GM19455 (cell line): ENCODE measurements around the gene DOK6.

Experiments
- ATAC-seq: cut with Tn5 transposase; IDR thresholded peaks from one replicate; pipeline ENCODE4 v1.9.1; 2021; ENCODE audit not compliant: unreplicated experiment

The DOK6 gene

DNA sequence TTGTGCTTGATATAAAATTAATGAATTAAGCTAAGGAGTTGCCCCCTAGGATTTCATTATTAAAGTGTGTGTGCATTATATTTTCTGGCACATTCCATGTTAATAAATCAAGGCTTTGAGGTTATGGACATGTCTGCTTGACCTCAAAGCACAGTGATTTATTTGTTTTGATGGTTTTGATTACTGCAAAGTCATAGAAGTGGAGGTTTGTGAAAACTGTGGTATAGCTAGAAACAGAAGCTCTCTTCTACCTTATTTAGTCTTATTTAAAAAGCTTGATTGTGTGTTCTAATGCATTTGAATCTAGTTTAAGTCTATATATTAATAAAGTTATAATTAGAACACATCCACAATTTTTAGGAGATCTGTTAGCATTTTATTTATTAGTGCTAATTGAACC, 32.2 kb downstream of the DOK6 start:
- no peak for ATAC-seq

GRCh38 chr18:69435000-69435399, 34.3 kb downstream of the DOK6 start:
- ATAC-seq: no peak

- no peak for ATAC-seq
Observed at GRCh38 chr18:69444221-69444620, 43.5 kb downstream of the DOK6 start.

DNA sequence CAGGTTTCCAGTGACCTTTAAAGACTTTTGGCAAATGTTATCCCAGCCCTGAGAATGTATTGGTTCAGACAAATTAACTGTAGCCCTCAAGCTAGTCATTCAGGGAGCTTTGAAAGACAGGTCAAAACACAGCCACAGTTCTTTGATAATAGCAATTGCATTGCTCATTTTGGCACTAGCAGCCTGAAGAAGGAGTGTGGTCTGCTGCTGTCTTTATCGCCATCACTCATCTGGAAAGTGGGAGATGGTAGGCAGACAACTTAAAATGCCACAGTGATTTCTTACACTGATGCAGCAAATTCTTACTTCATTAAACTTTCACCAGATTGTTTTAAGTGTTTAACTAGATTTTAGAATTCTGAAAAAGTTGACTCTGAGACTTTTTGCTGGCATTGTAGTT, 47.2 kb downstream of the DOK6 start:
- ATAC-seq: no peak

DNA sequence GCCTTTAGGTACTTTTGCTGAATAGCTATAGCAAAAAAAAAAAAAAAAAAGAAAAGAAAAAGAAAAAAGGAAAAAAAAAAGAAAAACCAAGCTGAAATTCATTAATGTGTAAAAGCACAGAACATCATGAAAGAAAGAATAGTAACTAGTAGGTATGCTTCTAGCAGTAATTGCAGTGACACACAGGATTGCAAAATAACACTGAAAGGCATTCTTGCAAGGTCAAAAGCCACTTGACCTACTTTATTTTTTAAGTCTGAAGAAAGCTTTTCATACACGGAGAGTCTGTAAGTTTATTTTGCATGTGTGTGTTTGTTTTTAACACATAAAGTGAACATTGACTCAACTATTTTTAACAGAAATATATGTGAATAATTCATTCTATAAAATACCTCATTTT, 54.4 kb downstream of the DOK6 start:
- ATAC-seq: no peak

- ATAC-seq: peak; percentile 71
Observed at GRCh38 chr18:69469444-69469919, 68.8 kb downstream of the DOK6 start.

- ATAC-seq: no peak
Observed at GRCh38 chr18:69480460-69480859, 79.8 kb downstream of the DOK6 start.

DNA sequence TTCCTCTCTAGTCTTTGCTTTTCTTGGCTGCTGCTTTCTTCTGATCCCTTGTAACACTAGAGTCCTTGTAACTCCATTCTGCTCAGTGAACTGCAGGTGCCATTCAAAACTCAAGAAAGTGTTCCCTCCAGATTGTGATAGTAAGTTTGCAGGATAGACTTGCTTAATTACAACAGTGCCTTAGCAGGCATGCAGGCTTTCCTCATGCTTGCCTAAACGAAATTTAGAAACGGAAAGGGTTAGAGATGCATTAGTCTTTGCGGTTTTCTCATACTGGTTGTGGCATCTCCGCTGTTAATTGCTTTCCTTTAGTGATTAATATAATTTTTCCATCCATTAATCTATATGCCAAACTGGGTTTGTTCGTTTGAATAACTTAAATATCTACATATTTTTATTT, 82.9 kb downstream of the DOK6 start:
- ATAC-seq: no peak

GRCh38 chr18:69484699-69485396, 84.2 kb downstream of the DOK6 start:
- ATAC-seq: no peak

GRCh38 chr18:69487488-69488394, 87.1 kb downstream of the DOK6 start:
- no peak for ATAC-seq

DNA sequence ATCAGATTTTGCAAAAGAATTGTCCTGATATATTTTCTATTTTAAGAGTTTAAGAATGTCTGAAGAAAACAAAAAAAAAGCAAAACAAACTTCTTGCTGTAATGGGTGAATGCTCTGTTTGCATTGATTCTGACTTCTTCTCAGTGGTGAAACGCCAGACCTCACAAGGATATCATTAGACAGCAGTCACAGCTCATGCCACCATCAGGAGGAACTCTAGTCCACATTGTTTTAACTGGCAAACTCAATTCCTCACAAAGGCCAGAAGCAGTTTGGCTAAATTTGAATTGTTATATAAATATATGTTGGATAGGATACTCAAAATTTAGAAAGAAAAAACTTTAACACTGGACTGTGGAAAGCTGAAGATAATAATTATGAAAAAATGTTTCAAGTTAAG, 89.4 kb downstream of the DOK6 start:
- no peak for ATAC-seq

DNA sequence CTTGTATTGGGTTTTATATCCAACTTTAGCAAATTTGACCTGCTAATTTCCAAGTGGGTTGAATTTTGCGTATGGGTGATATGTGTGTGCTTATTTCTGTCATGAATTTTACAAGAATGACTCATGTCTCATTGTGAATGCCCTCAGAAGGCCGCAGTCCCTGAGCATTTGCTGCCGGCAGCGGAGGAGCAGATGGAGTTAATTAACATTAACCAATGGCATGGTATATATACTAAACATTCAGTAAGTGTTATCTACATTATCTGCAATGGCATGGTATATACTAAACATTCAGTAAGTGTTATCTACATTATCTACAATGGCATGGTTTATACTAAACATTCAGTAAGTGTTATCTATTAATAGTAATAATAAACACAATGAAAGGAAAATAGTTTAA, 90.1 kb downstream of the DOK6 start:
- ATAC-seq: no peak

- ATAC-seq: no peak
Observed at GRCh38 chr18:69491576-69491975, 90.9 kb downstream of the DOK6 start.

- no peak for ATAC-seq
Observed at GRCh38 chr18:69492861-69493260, 92.2 kb downstream of the DOK6 start.

DNA sequence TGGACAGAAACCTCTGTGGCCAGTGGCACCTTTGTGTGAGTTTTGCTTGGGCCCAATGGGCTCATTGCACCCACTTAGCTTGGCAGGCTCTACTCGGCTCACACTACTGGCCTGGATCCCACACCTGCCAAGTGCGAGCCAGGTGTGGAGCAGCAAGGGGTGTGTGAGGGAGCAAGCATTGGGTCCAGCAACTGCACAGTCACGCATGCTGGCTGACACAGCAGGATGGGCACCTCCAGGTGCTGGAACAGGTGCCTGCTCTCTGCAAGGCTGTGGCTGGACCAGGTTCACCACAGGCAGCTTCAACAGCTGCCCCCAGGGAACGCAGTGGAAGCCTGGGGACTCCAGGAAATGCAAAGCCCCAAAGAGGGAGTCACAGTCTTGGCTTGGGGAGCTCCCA, 94.2 kb downstream of the DOK6 start:
- no peak for ATAC-seq

DNA sequence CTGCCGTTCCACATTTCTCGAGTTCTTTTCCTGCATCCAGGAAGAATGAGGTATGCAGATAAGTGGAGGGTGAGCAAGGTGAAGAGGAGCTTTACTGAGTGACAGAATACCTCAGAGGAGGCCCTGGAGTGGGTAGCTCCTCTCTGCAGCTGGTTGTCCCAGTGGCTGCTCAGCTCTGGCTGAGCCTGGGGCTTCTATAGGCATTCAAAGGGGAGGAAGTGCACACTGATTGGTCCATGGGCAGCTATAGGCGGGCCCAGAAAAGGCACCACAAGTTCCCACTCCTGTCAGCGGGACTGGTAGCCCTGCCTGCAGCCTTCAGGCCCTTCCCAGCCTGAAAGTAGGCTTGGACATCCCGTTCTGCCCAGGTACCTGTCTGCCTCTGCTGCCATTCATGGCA, 94.7 kb downstream of the DOK6 start:
- no peak for ATAC-seq

GRCh38 chr18:69495841-69496533, 95.3 kb downstream of the DOK6 start:
- ATAC-seq: no peak

- ATAC-seq: no peak
Observed at GRCh38 chr18:69518989-69519388, 118.3 kb downstream of the DOK6 start.

DNA sequence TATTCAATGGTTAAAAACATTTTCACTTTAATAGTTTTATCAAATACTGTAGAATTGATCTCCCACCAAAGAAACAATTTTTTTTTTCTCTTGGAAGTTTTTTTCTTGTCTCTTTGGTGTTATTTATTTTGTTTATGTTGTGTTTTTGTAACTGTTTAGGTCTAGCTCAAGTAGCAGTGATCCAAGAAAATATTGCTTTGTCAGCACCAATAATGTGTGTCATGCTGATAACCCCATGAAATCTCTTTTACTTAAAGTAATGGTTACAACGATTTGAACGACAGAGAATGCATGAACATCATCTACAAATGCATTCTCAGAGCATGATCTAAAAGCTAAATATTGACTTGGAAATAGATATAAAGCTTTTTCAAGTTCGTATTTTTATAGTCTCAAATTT, 122.9 kb downstream of the DOK6 start:
- ATAC-seq: no peak

DNA sequence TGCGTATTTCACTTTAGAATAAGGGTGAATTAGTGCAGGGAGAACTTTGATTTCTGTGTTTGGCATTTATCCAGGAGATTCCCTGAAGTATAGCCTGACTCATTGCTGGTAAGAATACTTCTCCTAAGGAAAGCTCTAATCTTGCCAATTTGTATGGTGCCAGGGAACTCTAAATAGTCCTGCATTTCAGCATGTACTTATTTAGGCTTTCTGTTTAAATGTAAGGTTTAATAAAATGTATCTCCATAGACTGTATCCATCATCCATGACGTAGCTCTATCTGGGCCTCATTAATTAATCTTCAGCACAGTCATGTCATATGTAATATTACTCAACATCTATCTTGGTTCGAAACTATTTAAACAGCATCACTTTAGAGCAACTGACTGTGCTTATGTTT, 127.7 kb downstream of the DOK6 start:
- ATAC-seq: no peak

GRCh38 chr18:69529151-69529550, 128.5 kb downstream of the DOK6 start:
- no peak for ATAC-seq

DNA sequence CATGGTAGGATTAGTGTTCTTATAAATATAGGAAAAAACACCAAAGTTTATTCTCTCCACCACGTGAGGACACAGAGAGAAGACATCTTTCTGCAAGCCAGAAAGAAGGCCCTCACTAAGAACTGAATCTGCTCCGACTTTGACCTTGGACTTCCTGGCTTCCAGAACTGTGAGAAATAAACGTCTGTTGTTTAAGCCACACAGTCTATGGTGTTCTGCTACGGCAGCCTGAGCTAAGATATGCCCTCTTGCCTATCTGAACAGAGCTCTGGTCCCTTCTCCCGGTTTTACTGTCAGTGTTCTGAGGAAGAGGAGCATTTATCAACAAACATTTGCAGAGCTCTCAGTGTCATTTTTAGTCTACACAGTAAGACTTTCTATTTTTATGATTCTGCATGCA, 131.3 kb downstream of the DOK6 start:
- ATAC-seq: no peak
